Measurements from ENCODE around the gene PFKM. TPM values are rescaled to one million over a fixed set of nuclear protein-coding genes. Genes with fewer than 3 reads are reported as not detected.
"Not testable (repeated sequence)": the region's sequence is repeated elsewhere in the genome, so short reads cannot be mapped to it uniquely, and the experiment has no call there.

The PFKM gene
- total RNA-seq, 6 experiments from 2014 or later: 67.7 to 87.1 (median 73.3) TPM

GRCh38 chr12:48123169-48123568, 4.0 kb downstream of the PFKM start:
- TF ChIP-seq, protein P1, sequence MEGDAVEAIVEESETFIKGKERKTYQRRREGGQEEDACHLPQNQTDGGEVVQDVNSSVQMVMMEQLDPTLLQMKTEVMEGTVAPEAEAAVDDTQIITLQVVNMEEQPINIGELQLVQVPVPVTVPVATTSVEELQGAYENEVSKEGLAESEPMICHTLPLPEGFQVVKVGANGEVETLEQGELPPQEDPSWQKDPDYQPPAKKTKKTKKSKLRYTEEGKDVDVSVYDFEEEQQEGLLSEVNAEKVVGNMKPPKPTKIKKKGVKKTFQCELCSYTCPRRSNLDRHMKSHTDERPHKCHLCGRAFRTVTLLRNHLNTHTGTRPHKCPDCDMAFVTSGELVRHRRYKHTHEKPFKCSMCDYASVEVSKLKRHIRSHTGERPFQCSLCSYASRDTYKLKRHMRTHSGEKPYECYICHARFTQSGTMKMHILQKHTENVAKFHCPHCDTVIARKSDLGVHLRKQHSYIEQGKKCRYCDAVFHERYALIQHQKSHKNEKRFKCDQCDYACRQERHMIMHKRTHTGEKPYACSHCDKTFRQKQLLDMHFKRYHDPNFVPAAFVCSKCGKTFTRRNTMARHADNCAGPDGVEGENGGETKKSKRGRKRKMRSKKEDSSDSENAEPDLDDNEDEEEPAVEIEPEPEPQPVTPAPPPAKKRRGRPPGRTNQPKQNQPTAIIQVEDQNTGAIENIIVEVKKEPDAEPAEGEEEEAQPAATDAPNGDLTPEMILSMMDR (IDR thresholded peaks at IDR 0.05): no peak
- Mint-ChIP-seq H3K9me3 (no peaks in the 10 kb centered on the region), H3K4me1 (ENCODE audit: low read depth) (peaks cover 26% of the 10 kb centered on the region), H3K36me3 (ENCODE audit: low read depth) (peaks cover 18% of the 10 kb centered on the region), H3K27me3 (ENCODE audit: insufficient read depth) (no peaks in the 10 kb centered on the region; the same call in 1 of the 2 replicates), H3K4me3 (no peak overlapping the region), H3K27ac (no peak overlapping the region)
- DNase-seq: no peak

DNA sequence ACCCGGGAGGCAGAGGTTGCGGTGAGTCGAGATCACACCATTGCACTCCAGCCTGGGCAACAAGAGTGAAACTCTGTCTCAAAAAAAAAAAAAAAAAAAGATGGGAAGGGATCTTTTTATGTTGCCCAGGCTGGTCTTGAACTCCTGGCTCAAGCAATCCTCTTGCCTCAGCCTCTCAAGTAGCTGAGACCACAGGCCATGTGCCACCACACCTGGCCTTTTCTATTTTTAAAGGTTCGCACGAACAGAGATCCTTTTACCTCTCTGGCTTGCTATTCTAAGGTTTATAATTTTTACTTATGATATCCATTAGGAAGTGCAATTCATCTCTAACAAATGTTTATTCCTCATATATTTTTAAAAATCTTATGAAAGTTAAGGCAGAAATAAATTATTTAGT, 6.4 kb downstream of the PFKM start:
- H3K27ac Mint-ChIP-seq; H3K27me3 Mint-ChIP-seq (ENCODE audit: insufficient read depth); H3K9me3 Mint-ChIP-seq; H3K4me3 Mint-ChIP-seq; DNase-seq: not testable (repeated sequence)
- Mint-ChIP-seq H3K36me3 (ENCODE audit: low read depth) (peaks cover 32% of the 10 kb centered on the region), H3K4me1 (ENCODE audit: low read depth) (peaks cover 13% of the 10 kb centered on the region)

DNA sequence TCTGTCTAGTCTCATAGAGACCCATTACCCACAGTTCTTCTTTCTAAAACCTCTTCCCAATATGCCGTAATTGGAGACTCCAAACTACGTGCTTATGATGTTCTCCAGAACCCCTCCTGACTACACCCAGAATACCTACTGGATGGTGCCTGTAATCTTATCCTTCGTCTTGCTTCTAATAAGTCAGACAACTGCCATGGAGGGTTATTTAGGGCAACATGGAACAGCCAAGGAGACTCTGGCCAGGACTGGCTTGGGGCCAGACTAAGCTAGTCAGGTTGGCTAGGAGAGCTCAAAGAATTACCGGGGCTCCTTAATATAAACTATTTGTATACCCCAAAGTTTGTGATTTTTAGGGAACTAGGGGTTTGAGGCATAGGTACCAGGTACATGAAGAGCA, 6.8 kb downstream of the PFKM start:
- TF ChIP-seq, protein P1 (IDR thresholded peaks at IDR 0.05): no peak
- no peak overlapping the region; the same call in 1 of the 2 replicates for H3K27ac Mint-ChIP-seq
- peaks cover 32% of the 10 kb centered on the region for H3K36me3 Mint-ChIP-seq (ENCODE audit: low read depth)

GRCh38 chr12:48126953-48127630, 7.9 kb downstream of the PFKM start:
- no peaks in the 10 kb centered on the region; the same call in 1 of the 2 replicates for H3K27me3 Mint-ChIP-seq (ENCODE audit: insufficient read depth)
- no peak overlapping the region for H3K4me3 Mint-ChIP-seq
- TF ChIP-seq, protein P1 (IDR thresholded peaks at IDR 0.05): no peak
- no peak for DNase-seq
- peaks cover 5% of the 10 kb centered on the region; the same call in 1 of the 2 replicates for H3K4me1 Mint-ChIP-seq (ENCODE audit: low read depth)
- H3K36me3 Mint-ChIP-seq (ENCODE audit: low read depth): peaks cover 32% of the 10 kb centered on the region
- H3K9me3 Mint-ChIP-seq: no peaks in the 10 kb centered on the region
- no peak overlapping the region for H3K27ac Mint-ChIP-seq

More for the DNA sequence above, 6.8 kb downstream of the PFKM start:
- H3K4me3 Mint-ChIP-seq: no peak overlapping the region
- H3K27me3 Mint-ChIP-seq (ENCODE audit: insufficient read depth): no peaks in the 10 kb centered on the region; the same call in none of the 2 replicates
- no peaks in the 10 kb centered on the region for H3K9me3 Mint-ChIP-seq
- no peak for DNase-seq
- peaks cover 9% of the 10 kb centered on the region; the same call in 1 of the 2 replicates for H3K4me1 Mint-ChIP-seq (ENCODE audit: low read depth)

DNA sequence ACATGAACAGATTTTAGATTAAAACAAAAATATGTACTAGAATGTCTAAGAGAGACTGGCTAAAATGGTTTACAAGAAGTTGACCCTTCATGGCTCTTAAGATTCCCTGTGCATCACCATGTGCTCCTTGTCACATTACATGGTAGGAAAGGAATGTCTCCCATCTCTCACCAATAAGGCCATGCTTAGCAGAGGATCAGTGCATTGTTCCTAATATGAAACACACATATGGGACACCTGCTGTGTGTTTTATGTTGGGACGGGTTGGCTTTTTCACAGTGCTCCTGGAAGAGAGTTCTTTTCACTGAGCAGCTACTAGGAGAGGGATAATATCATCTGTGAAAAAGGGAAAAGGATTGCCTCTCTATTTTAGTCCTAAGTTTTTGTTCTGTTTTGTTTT, 9.6 kb downstream of the PFKM start:
- H3K27me3 Mint-ChIP-seq (ENCODE audit: insufficient read depth): peaks cover under 1% of the 10 kb centered on the region; the same call in 1 of the 2 replicates
- peaks cover 36% of the 10 kb centered on the region for H3K36me3 Mint-ChIP-seq (ENCODE audit: low read depth)
- no peak overlapping the region for H3K4me3 Mint-ChIP-seq
- H3K4me1 Mint-ChIP-seq (ENCODE audit: low read depth): peaks cover 5% of the 10 kb centered on the region; the same call in 1 of the 2 replicates
- no peak for DNase-seq
- TF ChIP-seq, protein P1 (IDR thresholded peaks at IDR 0.05): no peak
- no peak overlapping the region for H3K27ac Mint-ChIP-seq
- no peaks in the 10 kb centered on the region for H3K9me3 Mint-ChIP-seq

DNA sequence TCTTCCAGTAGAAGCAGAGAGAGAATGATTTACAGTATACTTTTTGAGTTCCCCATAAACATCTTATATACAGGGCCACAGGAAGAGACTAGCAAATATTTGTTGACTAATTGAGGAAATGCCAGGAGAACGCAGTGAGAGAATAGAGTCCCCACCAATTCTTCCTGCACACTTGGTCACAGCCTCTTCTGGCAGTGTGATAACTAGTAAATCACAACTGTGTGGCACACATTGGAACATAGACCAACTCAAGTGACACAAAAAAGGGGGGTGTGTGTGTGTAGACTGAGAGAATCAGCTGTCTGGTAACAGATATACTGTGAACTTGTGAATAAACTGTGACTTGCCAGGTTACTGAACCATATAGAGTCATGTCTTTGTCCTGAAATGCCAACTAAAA, 10.2 kb downstream of the PFKM start:
- peaks cover 42% of the 10 kb centered on the region for H3K36me3 Mint-ChIP-seq (ENCODE audit: low read depth)
- no peaks in the 10 kb centered on the region for H3K9me3 Mint-ChIP-seq
- DNase-seq: no peak
- TF ChIP-seq, protein P1 (IDR thresholded peaks at IDR 0.05): no peak
- no peak overlapping the region for H3K4me3 Mint-ChIP-seq
- H3K27me3 Mint-ChIP-seq (ENCODE audit: insufficient read depth): peaks cover 2% of the 10 kb centered on the region; the same call in 1 of the 2 replicates
- H3K4me1 Mint-ChIP-seq (ENCODE audit: low read depth): peaks cover 5% of the 10 kb centered on the region; the same call in 1 of the 2 replicates
- no peak overlapping the region for H3K27ac Mint-ChIP-seq

All from HFFc6 (cell line).